ENCODE measurements around the gene OXSR1.

The OXSR1 gene

GRCh38 chr3:38164952-38165721, at the start of gene OXSR1:
Gene OXSR1, plus strand, starts transcription at chr3:38165537. Its CDS starts 340 bp downstream, at chr3:38165877.
- DNase-seq (ENCODE audit: low spot score) = peak; percentile 100

- no peak for DNase-seq (ENCODE audit: low spot score)
These were observed 49.5 kb upstream of the OXSR1 start for GRCh38 chr3:38115645-38116427.

DNA sequence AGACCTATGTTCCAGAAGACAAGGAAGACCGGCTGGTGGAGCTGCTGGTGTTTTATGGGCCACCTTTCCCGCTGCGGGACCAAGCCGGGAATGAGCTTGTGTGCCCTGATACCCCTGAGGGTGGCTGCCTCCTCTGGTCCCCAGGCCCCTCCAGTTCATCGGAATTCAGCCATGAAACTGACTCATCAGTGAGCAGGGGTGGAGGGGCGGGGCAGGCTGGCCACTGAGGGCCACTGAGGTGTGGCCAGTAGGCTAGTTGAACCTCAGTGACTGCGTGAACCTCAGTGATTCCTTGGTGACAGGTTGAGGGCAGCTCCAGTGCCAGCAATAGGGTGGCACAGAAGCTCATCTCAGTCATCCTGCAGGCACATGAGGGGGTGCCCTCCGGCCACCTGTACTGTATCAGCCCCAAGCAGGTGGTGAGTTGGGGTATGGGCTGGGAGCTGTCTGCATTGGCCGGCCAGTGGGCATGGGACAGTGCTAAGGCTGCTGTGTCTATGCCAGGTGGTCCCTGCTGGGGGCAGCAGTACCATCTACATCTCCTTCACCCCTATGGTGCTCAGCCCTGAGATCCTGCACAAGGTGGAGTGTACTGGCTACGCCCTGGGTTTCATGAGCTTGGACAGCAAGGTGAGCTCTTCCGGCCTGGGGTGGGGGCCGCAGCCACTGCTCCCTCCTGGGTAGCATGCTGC, 48.7 kb upstream of the OXSR1 start:
- no peak for DNase-seq (ENCODE audit: low spot score)

DNA sequence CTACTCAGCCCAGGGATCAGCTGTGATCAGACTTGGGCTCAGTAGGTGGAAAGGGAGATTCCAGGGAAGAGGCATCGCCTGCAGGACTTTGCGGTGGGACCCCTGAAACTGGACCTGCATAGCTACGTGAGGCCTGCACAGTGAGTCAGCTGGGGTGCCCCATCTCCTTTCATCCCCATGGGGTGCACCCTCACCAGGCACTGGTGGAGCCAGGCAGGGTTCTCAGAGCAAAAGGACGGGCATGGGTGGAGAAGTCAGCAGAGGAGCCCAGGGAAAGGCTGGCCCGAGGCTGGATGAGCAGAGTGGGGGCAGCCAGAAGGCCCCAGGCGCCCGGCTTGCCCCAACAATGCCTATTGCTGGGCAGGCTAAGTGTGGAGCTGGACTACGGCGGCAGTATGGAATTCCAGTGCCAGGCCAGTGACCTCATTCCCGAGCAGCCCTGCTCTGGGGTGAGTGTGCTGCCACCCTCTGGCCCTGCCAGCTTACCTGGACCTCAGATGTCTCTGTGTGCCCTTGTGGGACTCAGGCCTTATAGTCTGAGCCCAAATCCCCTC, 48.1 kb upstream of the OXSR1 start:
- DNase-seq (ENCODE audit: low spot score) = peak; percentile 20

GRCh38 chr3:38117748-38118420, 47.5 kb upstream of the OXSR1 start:
- DNase-seq (ENCODE audit: low spot score) = peak; percentile 43

- no peak for DNase-seq (ENCODE audit: low spot score)
These were observed 46.7 kb upstream of the OXSR1 start for GRCh38 chr3:38118421-38119247.

GRCh38 chr3:38119248-38119544, 46.1 kb upstream of the OXSR1 start:
- no peak for DNase-seq (ENCODE audit: low spot score)

DNA sequence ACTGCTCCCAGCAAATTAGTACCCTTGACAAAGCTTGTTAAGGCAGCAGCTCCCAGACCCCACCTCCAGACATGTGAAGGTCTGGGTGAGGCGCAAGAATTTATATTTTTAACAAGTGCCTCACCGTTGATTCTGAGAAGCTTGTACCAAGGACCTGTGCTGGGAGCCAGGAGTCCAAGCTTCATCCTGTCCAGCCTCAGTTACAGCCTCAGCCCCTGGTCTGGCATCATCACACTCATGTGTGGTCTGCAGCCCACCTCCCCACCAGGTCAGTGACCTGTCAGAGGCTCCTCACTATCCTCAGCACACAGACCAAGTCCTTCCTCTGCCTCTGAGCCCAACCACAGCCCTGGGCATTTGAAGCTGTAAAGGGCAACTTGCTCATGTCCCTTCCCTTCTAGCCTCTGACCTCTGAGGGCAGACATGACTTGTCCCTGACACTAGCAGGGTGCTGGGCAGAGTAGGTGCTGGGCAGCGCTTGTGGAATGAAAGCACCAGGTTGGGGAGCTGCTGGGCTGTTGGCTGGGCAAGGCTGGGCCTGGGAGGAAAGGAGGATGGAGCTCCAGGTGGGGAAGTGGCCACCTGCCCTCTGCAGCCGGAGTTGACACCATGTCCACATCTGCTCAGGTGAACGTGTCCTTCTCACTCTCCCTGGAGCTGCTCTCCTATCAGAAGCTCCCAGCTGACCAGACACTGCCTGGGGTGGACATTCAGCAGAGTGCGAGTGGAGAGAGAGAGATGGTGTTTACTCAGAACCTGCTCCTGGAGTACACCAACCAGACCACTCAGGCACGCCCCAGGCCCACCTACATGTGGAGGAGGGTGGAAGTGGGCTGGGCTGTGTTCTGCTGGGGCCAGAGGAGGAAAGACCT, 45.3 kb upstream of the OXSR1 start:
- no peak for DNase-seq (ENCODE audit: low spot score)

GRCh38 chr3:38120693-38121450, 44.5 kb upstream of the OXSR1 start:
- DNase-seq (ENCODE audit: low spot score) = no peak

DNA sequence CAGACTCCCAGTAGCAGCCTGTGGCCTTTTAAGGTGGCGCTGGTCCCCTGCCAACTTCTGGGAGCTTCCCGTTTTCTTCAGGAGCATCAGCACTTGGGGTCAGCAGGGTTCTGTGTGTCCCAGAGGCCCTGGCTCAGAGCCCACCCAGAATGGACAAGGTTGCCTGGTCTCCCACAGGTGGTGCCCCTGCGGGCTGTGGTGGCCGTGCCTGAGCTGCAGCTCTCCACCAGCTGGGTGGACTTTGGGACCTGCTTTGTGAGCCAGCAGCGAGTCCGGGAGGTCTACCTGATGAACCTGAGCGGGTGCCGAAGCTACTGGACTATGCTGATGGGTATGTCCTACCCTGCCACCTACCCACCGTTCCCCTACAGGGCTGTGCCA, 43.9 kb upstream of the OXSR1 start:
- no peak for DNase-seq (ENCODE audit: low spot score)

- DNase-seq (ENCODE audit: low spot score) = no peak
These were observed 43.4 kb upstream of the OXSR1 start for GRCh38 chr3:38121832-38122461.

DNA sequence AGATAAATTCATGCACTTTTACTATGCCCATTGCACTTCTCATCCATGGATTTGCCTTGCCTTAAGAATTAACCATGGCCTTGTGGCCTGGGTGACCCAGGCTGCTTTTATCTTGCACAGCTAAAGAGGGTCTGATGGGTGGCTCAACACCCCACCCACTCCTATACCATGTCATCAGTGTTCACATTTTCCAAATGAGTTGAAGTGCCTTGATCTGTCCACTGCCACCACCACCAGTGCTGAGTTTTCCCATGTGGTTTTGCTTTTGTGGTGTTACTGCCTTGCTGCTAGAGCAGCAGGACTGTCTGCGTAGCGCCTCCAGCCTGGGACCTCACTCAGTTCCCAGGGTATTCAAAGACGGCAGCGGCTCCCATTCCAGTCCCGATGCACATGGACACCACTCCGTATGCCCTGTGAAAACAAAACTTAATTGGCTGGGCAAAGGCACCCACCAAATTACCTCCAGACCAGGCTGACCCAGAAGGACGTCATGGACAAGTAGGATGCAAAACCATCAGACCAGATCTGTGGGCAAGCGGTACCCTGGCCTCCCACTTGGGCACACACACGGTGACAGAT, 42.5 kb upstream of the OXSR1 start:
- DNase-seq (ENCODE audit: low spot score) = no peak

- no peak for DNase-seq (ENCODE audit: low spot score)
These were observed 40.8 kb upstream of the OXSR1 start for GRCh38 chr3:38124324-38125122.

- DNase-seq (ENCODE audit: low spot score) = no peak
These were observed 39.8 kb upstream of the OXSR1 start for GRCh38 chr3:38125305-38126120.

DNA sequence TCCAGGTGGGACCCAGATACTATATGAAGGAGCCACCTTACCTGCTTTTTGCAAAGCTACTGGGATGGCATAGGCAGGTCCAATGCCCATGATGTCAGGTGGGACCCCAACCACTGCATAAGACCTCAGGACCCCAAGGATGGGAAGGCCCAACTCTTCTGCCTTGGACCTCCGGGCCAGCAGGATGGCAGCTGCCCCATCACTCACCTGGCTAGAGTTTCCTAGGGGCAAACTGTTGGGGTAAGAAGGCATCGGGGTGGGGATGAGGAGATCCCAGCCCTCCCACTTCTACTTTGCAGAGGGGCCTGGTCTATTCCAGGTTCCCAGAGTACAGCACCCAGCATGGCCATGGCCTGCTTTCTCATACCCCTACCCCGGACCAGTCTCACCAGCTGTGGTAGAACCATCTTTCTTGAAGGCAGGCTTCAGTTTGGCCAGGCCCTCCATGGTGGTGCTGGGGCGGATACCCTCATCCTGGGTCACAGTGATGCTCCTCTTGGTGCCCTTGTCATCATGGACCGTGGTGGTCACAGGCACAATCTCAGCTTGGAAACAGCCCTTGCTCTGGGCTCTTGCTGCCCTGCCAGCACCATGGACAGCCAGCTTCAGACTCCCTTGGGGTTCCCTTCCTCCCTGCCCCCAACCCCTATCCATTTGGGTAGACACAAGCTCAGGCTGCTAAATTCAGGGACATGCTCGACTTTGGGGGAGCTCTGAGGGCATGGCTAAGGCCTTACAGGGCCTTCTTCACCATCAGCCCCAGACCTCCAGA, 39.0 kb upstream of the OXSR1 start:
- no peak for DNase-seq (ENCODE audit: low spot score)
